ENCODE measurements around the gene TACC3. TPM values are rescaled to one million over a fixed set of nuclear protein-coding genes. Genes with fewer than 3 reads are reported as not detected.

Gene TACC3
- total and polyA plus RNA-seq, 2 of the 8 experiments (the other 6 are each of a cell fraction or from before 2014, with no cell fraction given): 73.8 to 148 TPM

DNA sequence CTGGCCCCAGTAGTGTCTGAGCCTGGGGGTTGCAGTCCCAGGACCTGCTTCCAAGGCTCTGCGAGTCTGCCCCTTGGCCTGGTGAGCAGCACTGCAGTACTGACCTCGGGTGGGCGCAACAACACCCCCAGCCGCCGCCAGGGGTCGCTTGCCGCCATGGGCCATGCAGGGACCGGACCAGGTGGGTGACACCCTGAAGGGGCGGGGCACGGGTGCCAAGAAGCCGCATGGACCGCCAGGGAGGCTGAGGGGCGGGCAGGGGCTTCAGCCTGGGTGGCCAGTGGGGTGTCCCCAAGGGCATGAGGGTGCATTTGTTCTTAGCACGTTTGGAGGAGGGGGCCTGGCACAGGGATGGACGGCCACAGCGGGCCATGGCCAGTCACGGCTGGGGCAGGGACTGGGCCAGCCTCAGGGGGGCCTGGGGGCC is 25.0 kb downstream of the TACC3 start (continued):
- TF ChIP-seq, protein P1, sequence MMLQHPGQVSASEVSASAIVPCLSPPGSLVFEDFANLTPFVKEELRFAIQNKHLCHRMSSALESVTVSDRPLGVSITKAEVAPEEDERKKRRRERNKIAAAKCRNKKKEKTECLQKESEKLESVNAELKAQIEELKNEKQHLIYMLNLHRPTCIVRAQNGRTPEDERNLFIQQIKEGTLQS (IDR thresholded peaks at IDR 0.05; ENCODE audit: insufficient read depth, low read depth, low read length): no peak
- TF ChIP-seq TAF1 (IDR thresholded peaks at IDR 0.05; ENCODE audit: low read depth, low read length) (no peak), MAX (IDR thresholded peaks at IDR 0.05) (peak; percentile 79), EGR1 (IDR thresholded peaks at IDR 0.05; ENCODE audit: borderline replicate concordance, low read depth, low read length) (no peak), TCF12 (IDR thresholded peaks at IDR 0.05; ENCODE audit: low read depth, low read length) (0 out of 2 replicates have a peak, but pooled peaks have one; percentile 48), YY1 (IDR thresholded peaks at IDR 0.05; ENCODE audit: low read depth, low read length) (0 out of 2 replicates have a peak, but pooled peaks have one; percentile 16), SIN3A (conservative IDR thresholded peaks at IDR 0.05 in 1 of 2, IDR thresholded peaks at IDR 0.05 in 1 of 2; ENCODE audit: low read depth in 1 of 2, low read length in 2 of 2) (peak; percentile 34 to 77; a peak in 2 of 4 replicates), TEAD4 (IDR thresholded peaks at IDR 0.05; ENCODE audit: low read depth, low read length) (0 out of 2 replicates have a peak, but pooled peaks have one; percentile 4), SIX5 (IDR thresholded peaks at IDR 0.05; ENCODE audit: low read depth, low read length) (no peak)
